GM12892 (cell line): ENCODE data around the gene CCDC57.

ENCODE experiments used
- POLR2A ChIP-seq: IDR thresholded peaks from 2 replicates; pipeline ENCODE4 v1.6.1; 2011; ENCODE audit warnings: low read depth, low read length, control low read depth
- POLR2AphosphoS5 ChIP-seq: IDR thresholded peaks from 2 replicates; pipeline ENCODE4 v1.6.1; 2011; ENCODE audit warnings: low read depth, low read length, control low read depth

DNA sequence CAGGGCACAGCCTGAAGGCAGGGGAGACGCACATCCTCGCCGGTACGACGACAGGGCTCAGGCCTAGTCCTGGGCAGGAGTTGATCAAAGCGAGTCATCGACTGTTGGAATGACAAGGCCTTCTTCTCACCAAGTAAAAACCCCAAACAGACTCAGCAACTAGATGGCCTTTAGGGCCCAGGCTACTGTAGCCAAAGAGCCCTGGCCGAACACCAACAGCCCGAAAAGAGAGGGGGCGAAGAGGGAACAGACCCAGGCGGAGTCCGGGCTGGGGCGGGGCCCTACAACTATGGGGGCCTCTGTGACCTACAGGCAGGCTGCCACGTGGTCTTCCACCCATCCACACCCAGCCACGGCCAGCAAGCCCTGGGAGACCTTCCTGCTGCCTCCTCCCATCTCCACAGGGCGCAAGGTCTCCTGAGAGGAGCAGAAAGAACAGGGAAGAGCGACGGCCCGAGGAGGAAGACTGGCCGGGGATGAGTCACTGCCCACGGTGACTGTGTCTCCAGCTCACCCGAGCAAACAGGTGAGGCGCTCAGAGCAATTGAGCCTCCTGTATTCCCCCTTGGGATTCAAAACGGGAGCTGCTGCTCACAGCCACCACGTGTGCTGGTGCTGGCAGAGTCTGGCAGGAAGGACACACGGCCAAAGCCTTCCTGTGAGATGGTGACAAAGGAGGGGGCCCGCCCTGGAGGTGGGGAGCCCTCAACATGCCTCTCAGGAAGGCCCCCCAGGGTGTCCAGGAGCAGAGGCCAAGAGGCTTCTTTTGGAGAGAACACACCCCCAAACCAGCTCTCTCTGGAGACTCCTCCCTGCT lies 33.9 kb upstream of the CCDC57 start:
- TF ChIP-seq POLR2A = peak; percentile 6; the same call in 1 of the 2 replicates
- TF ChIP-seq POLR2AphosphoS5 = no peak; the same call in 1 of the 2 replicates
